CD4-positive, alpha-beta T cell treated with Interleukin-6 for 4 hours (primary cell): ENCODE data around the gene FDXACB1.
A peak's percentile ranks its signal among the peaks of the same experiment; 100 is the strongest.
"Not testable (repeated sequence)": the region's sequence is repeated elsewhere in the genome, so short reads cannot be mapped to it uniquely, and the experiment has no call there.

ENCODE experiments used
- DNase-seq: peaks from one replicate; pipeline ENCODE4 v3.0.0-alpha.2; 2020; ENCODE audit warnings: mixed read lengths

Gene FDXACB1

DNA sequence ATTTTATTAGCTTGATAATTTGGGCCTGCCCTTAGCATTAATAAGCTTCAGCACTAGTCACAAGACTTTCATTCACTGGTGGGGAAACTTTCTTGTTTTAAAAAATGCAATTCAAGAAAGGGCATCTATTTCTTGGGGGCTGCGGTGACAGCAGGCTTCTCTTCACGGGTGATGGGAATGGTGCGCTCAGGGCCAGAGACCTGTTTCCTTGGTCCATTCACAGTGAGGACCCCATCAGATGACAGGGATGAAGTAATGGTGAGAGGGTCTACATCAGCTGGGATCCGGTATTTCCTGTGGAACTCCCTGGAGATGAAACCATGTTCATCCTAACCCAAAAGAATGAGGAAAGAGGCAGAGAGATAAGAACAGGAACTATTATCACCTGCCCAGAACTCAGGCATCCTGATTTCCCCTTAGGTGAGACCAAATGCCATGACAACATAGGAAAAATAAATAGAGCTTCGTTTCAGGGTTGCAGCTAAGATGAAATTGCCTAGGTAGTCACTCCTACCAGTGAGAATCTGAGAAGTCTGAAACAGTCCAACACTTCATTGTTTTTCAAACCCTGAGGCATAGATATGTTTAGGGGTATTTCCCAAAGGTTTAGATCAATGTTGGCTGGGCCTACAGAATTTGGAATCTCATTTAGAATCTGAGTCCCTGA, 29.8 kb upstream of the FDXACB1 start:
- DNase-seq = no peak

- DNase-seq = no peak
Measured at GRCh38 chr11:111906680-111907079, 27.7 kb upstream of the FDXACB1 start.

GRCh38 chr11:111905411-111905810, 26.4 kb upstream of the FDXACB1 start:
- no peak for DNase-seq

DNA sequence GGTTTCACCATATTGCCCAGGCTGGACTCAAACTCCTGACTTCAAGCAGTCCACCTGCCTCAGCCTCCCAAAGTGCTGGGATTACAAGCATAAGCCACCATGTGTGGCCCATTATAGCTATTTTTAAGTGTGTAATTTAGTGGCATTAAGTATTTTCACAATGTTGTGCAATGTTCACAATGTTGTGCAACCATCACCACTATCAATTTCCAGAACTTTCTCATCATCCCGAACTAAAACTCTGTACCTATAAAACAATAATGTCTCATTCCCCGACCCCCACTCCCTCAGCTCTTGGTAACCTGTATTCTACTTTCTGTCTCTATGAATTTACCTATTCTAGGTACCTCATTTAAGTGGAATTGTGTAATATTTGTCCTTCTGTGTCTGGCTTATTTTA, 7.9 kb upstream of the FDXACB1 start:
- DNase-seq = no peak

DNA sequence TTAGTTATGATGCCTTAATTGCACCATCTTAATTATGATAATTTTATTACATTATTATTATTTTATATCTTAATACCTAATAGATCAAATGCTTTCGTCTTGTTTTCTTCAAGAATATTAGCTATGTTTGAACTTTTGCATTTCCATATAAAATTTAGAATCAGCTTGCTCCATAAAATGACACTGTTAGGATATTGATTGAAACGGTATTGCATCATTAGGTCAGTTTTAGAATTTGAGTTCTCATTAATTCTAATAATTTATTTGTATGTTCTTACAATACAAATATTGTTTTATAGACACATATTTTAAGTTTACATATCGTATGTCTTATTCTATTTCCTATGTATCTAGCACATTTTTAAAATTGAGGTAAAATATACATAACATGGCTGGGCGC, 7.1 kb upstream of the FDXACB1 start:
- no peak for DNase-seq

DNA sequence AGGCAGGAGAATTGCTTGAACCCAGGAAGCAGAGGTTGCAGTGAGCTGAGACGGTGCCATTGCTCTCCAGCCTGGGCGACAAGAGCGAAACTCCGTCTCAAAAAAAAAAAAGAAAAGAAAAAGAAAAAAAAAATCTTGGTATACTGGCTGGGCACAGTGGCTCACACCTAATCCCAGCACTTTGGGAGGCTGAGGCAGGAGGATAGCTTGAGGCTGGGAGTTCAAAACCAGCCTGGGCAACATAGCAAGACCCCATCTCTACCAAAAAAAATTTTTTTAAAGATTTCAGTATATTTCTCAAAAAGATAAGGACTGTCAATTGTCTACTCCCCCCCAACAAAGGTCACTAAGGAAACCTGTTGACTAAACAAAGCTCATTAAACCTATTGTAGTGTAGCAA, 6.1 kb upstream of the FDXACB1 start:
- not testable (repeated sequence) for DNase-seq

DNA sequence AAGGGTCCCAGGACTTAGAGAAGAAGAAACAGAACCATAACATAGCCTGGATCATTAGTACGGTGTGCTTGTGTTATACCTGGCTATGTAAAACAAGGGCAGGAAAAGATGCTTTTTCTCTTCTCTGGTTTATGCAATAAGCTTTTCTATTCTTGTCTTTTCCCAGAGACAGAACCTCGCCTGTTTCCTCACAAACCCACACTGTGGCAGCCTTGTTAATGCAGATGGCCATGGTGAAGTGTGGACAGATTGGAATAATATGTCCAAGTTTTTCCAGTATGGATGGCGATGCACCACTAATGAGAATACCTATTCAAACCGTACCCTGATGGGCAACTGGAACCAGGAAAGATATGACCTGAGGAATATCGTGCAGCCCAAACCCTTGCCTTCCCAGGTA, 3.2 kb upstream of the FDXACB1 start:
- no peak for DNase-seq

GRCh38 chr11:111879637-111879960, 634 bp upstream of the FDXACB1 start:
- DNase-seq = no peak

DNA sequence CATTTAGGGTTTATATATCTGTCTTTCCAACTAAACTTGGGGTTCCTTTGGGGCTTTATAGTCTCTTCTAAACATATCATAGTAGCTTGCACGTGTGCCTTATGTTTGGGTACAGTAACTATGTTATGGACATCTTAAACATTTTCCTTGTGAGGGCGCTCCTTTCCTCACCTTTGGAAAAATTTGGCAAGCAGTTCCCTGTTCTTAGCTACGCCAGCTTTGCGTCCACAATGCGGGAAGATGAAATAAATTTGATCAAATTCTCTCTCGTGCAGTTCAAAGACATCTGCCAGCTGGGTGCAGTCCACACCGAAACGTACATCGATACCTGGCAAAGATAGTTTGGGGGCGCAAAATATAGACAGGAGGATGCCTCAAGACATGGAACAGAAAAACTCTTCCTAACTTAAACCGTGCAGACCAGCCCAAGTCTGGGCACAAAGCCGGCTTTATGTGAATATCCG, 548 bp downstream of the FDXACB1 start:
- no peak for DNase-seq

- DNase-seq = no peak
Measured at GRCh38 chr11:111871693-111872161, 7.2 kb downstream of the FDXACB1 start.

GRCh38 chr11:111870886-111871692, 7.9 kb downstream of the FDXACB1 start, which contains the start of gene ALG9:
Gene ALG9 (minus strand): TSS chr11:111871581. CDS start chr11:111871482, 99 bp downstream.
- peak; percentile 89 for DNase-seq

DNA sequence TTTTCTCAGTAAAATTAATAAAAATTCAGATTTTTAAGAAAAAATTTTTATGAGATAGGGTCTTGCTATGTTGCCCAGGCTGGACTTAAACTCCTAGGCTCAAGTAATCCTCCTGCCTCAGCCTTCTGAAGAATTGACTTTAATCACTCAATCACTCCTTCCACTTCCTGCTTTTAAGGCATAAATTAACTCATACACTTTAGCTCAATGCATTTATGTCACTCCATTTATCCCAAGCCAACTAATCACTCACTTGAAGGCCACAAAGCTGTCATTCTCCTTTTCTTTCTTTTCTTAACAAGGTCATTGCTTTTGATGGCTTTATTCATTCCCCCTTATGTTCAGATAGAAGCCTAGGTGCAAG, 8.5 kb downstream of the FDXACB1 start:
- no peak for DNase-seq

- DNase-seq = no peak
Measured at GRCh38 chr11:111870113-111870512, 8.9 kb downstream of the FDXACB1 start.

GRCh38 chr11:111860257-111860656, 18.7 kb downstream of the FDXACB1 start:
- DNase-seq = no peak

DNA sequence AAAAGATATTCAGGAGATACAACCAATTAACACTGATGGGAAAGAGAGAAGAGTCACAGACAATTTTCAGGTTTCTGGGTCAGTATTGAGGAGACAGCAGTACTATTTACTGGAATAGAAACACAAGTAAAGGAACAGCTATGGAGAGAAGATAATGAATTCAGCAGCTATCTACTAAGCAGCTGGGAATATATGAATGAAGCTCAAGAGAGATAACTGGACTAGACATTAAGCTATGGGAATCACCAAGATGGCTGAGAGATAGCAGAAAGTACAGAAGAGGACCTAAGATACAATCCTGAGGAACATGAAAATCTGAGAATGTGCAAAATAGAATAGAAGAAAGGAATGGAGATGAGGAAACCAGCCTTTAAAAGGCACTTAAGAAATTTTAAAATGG, 23.5 kb downstream of the FDXACB1 start:
- DNase-seq = no peak

GRCh38 chr11:111852103-111852502, 26.9 kb downstream of the FDXACB1 start:
- no peak for DNase-seq

DNA sequence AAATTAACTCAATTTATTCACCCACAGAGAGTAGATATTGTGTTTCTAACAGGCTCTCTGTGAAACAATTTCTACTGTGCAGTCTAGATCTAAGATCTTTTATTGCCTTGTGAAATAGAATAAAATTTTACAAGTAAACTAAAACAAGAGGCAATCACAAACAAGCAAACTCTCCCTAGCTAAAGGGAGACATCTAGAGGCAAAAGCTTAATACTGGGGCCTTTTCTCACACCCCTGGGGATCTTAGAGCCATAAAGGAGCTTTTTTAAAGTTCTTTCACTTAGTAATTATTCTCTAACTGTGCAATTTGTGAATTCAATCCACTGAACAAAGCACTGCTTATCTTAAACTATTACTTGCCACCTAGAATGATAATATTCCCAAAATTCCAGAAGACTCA, 27.3 kb downstream of the FDXACB1 start:
- DNase-seq = no peak

DNA sequence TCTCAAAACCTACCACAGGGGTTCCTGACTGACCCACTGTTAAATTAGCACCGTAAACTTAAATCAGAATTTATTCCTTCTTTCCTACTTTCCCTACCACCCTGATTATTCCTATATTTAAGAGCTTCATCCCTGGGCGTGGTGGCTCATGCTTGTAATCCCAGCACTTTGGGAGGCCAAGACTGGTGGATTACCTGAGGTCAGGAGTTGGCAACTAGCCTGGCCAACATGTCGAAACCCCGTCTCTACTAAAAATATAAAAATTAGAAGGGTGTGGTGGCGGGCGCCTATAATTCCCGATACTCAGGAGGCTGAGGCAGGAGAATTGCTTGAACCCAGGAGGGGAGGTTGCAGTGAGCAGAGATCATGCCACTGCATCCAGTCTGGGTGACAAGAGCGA, 27.9 kb downstream of the FDXACB1 start:
- DNase-seq = no peak

DNA sequence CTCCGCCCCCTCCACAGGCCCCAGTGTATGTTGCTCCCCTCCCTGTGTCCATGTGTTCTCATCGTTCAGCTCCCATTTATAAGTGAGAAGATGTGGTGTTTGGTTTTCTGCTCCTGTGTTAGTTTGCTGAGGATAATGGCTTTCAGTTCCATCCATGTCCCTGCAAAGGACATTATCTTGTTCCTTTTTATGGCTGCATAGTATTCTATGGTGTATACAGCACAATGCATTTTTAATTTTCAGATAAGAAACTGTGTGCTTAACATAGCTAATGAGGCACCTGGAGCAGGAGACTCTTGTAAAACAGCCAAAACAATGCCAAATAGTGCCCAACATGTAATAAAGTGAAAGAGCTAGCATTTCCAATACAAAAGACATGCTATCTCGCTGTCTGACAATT, 29.3 kb downstream of the FDXACB1 start:
- DNase-seq = no peak

DNA sequence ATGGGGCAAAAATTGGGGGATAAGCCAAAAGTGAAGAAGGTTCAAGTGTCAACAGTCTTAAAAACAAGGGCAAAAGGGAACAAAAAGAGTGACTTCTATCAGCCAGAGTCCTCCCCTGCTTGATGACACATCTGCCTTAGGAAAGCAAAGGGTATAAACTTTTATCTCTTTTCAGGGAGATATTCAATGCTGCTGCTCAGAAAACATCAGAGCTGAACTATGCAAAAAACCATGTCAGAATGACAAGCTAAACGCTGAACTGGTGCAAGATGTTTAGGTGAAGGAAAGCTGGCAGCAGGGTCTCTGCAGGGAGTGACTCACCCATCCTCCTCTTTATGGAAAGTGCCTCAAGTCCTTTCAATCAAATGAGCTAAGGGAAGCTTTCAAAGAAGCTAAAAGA, 32.3 kb downstream of the FDXACB1 start:
- DNase-seq = no peak

DNA sequence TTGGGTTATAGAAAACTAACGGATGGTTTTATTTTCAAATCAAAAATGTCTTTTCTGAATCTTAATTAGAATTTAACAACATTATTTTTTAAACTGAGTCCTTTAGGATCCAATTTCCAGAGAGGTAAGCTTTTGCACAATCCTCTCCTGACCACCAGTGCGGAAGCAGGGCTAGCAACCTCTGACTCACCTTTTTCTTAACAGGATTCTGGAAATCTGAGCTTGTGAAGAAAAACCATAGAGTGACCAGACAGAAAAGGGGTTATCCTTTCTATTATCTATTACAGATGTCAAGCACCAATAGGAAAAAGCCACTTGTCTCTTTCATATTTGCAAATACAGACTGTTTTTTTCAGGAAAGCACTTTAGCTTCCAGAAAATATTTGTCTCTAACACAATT, 32.9 kb downstream of the FDXACB1 start:
- no peak for DNase-seq

GRCh38 chr11:111845276-111846028, 33.5 kb downstream of the FDXACB1 start:
- no peak for DNase-seq

GRCh38 chr11:111843661-111844060, 35.3 kb downstream of the FDXACB1 start:
- DNase-seq = no peak
